GM21526 (cell line): ENCODE measurements around the gene TMEM270.
"Not testable (repeated sequence)": the region's sequence is repeated elsewhere in the genome, so short reads cannot be mapped to it uniquely, and the experiment has no call there.

Experiments used
- ATAC-seq: cut with Tn5 transposase; IDR thresholded peaks from one replicate; pipeline ENCODE4 v1.9.1; 2021; ENCODE audit warnings: moderate library complexity; ENCODE audit not compliant: unreplicated experiment, low FRiP score

The TMEM270 gene

DNA sequence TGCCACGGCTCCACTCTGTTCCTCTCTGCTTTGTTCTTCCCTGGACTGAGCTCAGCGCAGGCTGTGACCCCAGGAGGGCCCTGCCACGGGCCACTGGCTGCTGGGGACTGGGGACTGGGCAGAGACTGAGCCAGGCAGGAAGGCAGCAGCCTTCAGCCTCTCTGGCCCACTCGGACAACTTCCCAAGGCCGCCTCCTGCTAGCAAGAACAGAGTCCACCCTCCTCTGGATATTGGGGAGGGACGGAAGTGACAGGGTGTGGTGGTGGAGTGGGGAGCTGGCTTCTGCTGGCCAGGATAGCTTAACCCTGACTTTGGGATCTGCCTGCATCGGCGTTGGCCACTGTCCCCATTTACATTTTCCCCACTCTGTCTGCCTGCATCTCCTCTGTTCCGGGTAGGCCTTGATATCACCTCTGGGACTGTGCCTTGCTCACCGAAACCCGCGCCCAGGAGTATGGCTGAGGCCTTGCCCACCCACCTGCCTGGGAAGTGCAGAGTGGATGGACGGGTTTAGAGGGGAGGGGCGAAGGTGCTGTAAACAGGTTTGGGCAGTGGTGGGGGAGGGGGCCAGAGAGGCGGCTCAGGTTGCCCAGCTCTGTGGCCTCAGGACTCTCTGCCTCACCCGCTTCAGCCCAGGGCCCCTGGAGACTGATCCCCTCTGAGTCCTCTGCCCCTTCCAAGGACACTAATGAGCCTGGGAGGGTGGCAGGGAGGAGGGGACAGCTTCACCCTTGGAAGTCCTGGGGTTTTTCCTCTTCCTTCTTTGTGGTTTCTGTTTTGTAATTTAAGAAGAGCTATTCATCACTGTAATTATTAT lies 28.9 kb upstream of the TMEM270 start:
- ATAC-seq = no peak

DNA sequence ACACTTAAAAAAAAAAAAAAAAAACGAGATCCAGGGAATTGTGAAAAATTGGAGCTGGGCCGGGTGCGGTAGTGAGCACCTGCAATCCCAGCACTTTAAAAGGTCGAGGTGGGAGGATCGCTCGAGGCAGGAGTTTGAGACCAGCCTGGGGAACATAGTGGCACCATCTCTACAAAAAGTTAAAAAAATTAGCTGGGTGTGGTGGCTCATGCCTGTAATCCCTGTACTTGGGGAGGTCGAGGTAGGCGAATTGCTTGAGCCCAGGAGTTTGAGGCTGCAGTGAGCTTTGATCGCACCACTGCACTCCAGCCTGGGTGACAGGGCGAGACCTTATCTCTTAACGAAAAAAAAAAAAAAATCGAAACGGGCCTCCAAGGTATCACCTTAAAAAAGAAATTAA lies 28.2 kb upstream of the TMEM270 start:
- no peak for ATAC-seq

DNA sequence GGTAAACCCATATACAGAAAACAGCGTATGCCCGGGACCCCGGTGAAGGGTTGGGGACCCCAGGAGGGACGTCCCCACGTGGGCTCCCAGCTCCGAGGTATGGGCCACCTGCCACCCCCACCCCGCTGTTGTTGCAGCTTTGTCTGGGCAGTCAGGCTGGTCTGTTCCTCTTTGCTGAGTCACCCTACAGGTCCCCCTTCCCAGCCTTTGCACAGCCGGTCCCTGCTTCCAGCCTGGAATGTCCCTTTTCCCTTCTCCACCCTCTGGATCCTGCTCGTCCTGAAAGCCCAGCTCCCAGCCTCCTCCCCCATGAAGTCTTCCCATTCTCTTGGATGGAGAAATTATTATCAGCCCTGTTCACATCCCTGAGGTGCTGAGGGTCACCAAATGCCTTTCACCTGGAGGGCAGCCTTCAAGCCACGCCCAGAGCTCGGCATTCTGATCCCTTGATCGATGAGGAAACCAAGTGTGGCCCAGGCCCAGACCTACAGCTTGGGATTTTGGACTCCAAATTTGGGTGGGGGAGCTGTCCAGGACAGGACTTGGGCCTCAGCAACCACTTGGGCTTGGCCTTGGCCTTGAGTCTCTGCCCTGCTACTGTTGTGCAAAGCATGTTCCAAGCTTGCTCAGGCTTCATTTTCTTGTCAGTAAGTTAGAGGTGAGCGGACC lies 27.6 kb upstream of the TMEM270 start:
- ATAC-seq = no peak

DNA sequence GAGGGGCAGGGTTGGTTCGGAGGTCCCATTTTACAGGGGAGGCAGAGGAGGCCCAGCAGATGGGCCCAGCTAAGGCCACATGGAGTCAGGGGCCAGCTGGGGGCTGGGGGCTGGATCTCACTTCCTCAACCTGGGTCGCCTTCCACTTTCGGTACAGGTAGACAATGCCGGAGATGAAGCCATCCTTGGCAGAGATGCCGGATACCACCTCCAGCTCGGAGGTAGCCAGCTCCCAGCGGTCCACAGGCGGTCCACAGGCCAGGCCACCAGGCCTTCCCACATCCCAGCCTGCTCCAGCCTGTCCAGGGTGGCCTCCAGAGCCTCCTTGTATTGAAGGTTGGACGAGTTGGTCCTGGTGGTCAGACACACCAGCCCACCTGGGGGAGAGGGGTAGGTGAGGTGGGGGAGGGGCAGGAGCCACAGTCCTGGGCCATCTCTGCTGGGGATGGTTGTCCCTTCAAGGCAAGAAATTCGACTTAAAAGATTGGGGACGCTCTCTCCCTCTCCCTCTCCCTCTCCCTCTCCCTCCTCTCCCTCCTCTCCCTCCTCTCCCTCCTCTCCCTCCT lies 26.2 kb upstream of the TMEM270 start:
- ATAC-seq = no peak

DNA sequence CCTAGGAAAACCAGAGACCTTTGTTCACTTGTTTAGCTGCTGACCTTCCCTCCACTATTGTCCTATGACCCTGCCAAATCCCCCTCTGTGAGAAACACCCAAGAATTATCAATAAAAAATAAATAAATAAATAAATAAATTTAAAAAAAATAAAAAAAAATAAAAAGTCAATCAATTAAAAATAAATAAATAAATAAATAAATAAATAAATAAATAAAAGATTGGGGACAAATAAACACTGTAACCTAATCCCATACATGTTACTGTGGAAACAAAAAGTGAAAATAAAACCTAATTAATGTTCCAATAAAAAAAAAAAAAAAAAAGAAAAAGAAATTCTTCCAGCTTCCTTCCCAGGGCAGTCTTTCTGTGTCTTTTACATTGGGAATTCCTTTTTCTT lies 23.8 kb upstream of the TMEM270 start:
- ATAC-seq = not testable (repeated sequence)

DNA sequence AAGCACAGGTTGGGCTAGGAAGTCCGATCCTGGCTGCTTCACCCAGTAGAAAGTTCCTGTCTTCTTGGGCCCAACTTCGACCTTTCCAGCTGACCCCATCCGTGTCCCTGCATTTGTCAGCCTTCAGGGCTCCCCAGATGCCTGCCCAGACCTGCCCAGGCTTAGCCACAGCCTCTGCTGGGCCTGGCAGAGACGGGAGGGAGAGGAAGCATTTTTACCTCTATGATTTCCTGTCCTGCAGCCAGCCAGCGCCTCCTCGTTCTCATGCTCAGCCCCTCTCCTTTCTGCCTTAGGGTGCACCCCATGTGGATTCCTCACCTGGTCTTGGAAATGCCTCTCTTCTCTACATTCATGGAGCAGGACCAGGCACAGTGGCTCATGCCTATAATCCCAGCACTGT lies 22.3 kb upstream of the TMEM270 start:
- no peak for ATAC-seq

DNA sequence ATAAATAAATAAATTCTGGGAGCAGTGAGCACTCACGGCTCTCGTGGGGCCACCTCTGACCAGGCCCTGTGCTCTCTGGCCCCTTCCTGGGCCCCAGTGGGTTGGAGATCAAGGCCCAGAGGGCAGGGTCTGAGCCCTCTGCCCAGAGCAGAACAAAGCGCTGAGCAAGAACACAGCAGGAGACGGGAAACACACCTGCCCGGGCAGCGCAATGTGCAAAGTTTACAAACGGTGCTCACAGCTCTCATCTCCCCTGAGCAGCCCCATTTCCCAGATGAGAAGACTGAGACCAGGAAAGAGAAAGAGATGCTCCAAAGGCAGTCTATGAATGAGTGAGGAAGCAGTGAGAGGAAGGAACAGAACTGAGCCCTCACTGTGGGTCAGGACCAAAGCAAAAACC lies 21.7 kb upstream of the TMEM270 start:
- no peak for ATAC-seq

DNA sequence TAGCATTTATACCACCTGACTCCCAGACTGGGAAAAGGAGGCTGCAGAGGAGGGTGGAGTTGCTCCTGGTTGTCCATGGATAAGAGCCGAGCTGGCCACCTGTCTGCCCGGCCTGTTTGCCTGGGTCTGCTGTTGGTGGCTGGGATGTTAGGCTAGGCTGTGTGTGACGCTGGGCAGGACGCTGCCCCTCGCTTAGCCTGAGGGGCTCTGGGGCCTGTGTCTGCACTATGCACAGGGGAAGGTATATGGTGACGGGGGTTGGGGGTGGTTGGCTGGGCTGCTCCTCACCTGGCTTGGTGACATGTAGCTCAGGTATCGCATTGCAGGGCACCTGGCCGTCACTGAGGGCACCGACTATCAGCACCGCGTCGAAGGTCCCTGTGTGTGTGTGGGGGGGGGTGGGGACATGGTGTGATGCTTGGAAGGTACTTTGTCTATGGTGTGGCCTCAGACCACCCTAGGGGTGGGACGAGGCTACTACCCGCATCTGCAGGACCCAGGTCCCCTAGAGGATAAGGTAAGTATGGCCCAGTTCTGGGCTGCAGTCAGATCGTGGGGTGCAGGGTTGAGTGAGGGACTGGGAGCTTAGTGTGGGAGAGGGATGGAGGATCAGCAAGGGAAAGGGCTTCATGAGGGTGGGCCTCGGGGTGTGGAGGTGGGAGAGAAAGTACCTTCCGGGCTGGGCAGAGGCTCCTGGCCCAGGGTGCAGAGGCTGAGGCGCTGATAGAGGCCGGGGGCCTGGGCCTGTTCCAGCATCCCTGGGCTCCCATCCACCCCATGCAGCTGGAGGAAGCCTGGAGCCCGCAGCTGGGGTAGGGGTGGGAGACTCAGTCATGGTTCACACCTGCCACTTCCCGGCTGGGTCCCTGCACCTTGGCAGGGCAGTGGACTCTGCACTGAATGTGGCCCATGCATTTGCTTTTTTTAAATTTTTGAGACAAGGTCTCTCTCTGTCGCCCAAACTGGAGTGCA lies 20.9 kb upstream of the TMEM270 start:
- ATAC-seq = no peak

DNA sequence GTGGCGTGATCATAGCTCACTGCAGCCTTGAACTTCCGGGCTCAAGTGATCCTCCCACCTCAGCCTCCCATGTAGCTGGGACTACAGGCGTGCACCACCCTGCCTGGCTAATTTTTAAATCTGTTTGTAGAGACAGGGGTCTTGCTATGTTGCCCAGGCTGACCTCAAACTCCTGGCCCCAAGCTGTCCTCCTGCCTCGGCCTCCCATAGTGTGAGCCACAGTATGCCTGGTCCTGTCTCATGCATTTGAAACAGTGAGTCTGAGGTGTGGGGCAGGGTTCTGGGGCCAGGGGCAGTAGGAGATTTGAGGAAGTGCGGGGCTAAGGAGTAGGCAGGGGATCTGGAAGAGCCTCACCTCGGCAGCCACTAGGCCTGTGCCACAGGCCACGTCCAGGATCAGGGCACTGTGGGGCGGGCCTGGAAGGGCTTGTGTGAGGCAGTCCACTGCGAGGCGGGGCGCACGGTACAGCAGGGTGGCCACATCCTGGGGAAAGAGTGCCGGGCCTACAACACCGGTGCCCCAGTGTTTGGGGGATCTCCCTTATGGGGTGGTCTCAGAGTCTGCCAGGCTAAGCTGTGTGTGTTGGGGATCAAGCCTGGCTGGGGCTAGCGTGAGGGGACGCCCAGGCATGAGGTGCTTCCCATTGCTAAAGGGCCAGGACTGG lies 20.1 kb upstream of the TMEM270 start:
- no peak for ATAC-seq

DNA sequence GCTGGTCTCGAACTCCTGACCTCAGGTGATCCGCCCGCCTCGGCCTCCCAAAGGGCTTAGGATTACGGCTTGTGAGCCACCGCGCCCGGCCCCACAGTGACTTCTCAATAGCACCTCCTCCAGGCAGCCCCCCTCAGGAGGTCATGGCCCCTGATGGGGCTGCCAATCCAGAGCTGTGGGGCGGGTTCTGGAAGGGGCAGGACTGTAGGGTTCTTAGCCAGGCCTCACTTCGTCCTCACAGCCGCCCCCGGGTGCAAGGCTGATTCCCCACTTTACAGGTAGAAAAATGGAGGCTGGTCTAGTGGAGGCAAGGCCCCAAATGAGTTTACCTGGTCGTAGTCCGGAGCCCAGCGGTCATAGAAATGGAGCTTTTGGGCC lies 19.3 kb upstream of the TMEM270 start:
- ATAC-seq = no peak

DNA sequence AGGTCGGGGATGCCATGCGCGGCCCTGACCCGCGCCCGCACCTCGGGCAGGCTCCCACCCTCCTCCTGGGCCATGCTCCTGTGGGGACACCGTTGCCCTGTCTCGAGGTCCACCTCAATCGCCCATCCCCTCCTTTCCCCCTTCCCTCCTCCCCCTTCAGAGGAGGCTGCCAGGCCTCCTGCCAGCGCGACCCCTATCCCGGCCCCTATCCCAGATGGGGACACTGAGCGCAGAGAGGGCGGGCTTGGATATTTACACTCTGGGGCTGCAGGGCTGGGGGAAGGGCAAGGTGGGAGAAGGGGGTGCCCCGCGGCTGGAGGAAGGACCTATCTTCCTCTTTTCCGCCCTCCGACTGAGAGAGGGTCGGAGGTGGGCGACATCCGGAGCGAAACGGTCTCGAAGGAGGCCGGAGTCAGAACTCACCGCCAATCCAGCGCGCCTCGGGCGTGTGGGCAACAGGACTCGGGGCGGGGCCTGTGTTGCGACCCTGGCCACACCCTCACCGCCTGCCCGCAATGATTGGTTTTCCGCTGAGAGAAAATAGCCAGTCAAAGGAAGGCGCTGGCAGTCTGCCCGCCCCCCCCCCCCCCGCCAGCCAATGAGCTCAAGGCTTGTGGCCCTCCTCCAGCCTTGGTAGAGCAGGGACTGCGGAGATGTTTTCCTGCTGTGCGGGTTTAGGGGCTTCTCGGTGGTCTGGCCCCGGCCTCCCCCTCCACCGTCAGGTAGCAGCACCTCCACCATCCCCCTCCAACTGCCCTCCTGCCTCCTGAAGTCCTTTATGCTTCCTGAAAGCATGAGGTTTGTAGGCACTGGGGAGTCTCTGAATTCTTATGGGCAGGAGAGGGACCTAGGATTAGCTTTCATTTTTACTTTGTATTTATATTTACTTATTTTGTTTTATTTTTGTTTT lies 18.6 kb upstream of the TMEM270 start, which contains the start of gene METTL27:
Gene METTL27 (minus strand): TSS at position 450 of the 910 bp plus-strand sequence. CDS start 376 bp downstream, at position 74.
- peak; percentile 92 for ATAC-seq

DNA sequence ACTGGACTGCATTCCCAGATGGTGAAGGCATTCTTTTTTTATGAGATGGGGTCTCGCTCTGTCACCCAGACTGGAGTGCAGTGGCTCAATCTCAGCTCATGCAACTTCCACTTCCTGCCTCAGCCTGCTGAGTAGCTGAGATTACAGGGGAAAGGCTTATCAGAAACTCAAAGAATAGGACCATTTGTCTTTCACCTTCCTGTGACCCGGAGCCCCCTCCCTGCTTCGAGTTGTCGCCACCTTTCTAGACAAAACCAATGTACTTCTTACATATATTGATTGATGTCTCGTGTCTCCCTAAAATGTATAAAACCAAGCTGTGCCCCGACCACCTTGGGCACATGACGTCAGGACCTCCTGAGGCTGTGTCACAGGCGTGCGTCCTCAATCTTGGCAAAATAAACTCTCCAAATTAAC lies 16.8 kb upstream of the TMEM270 start:
- ATAC-seq = no peak

DNA sequence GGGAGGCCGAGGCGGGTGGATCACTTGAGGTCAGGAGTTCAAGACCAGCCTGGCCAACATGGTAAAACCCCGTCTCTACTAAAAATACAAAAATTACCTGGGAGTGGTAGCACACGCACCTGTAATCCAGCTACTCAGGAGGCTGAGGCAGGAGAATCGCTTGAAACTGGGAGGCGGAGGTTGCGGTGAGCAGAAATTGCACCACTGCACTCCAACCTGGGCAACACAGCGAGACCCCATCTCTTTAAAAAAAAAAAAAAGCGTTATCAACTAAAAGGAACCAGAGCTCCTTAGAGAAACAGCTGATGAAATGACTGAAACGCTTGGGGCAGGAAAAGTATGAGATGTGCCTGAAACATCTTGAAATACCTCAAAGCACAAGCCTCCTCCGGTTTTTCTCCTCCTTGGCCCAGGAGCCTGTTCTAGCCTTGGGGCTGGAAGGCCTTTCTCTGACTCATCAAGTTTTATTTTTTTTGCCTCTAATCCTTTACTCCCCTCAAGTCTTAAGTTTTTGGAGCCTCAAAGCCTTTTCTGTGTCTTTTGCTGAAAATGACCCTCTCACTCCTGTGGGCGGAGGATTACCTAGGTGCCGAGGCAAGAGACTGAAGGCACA lies 16.0 kb upstream of the TMEM270 start:
- ATAC-seq = no peak

DNA sequence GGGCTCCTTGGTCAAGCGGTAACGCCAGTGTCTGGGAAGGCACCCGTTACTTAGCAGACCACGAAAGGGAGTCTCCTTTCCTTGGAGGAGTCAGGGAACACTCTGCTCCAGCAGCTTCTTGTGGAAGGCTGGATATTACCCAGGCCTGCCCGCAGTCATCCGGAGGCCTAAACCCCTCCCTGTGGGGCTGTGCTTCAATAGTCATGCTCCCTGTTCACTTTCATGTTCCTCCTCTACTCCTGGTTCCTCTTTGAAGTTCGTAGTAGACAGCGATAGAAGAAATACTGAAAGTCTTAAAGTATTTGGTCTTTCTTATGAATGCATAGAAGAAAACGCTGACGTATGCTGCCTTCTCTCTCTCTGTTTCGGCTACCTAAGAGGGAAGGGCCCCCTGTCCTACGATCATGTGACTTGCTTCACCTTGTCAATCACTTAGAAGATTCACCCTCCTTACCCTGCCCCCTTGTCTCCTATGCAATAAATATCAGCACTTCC lies 15.2 kb upstream of the TMEM270 start:
- not testable (repeated sequence) for ATAC-seq

DNA sequence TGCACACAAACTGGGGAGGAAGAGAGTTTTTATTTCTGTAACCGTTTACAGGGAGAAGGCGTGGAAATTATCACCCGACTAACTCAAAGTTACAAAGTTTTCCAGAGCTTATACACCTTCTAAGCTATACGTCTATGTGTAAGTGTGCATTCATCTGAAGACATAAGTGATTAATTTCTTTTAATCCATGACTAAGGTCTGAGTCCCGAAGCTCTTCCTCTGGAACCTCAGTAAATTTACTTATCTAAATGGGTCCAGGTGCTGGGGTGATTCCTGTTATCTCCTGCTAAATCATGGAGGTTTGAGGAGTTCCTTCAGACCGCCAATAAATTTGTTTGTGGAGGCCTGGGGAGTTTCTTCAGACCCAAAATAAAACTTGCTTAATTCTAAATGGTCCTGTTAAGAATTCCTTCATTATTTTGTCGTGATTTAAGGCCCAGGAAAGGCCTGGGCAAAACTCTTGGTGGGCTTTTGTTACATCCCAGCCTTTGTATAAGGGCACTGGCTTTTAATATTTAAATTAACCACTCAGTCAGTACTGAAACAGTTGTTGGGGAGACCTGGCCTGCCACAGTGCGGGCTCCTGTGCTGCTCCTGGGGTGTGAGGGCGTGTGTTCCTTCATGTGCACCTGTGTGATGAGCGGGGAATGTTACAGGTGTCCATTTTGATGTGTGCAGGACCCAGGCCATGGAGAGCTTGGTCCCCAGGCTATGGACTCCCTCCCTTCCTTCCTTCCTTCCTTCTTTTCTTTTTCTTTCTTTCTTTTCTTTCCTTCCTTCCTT lies 12.8 kb upstream of the TMEM270 start:
- no peak for ATAC-seq

DNA sequence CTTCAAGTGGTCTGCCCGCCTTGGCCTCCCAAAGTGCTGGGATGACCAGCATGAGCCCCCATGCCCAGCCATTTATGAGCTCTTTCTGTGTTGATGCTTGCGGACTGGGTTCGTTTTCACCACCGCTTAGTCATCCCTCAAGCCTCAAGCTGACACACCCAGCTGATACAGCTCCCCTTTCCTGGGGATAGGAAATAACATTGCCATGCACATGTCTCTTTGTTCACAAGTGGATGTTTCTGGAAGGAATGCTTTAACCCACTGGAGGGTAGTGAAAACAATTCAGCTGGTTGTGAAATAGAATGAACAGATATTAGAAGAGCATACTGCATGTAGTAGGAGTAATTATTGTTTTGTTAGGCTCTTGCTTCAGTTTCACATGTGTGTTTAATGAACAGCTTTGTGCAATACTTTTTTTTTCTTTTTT lies 10.2 kb upstream of the TMEM270 start:
- ATAC-seq = no peak
